Gastrocnemius medialis (tissue), 4 donors: ENCODE data around the gene TRMT11. TPM values are rescaled to one million over a fixed set of nuclear protein-coding genes. Genes with fewer than 3 reads are reported as not detected.

Experiments
- ATAC-seq, 2 donors: fragments of 150-250 bp; one replicate each; pipeline ENCODE4 v1.9.1; 2016
- DNase-seq, 2 donors: peaks; one replicate each; pipeline ENCODE4 v3.0.0-alpha.2; 2019
- H3K27ac ChIP-seq, 4 donors: fragments of 200-600 bp; sonication (generic); 1 replicate in 1 of 4; 2 replicates in 3 of 4; pipeline ENCODE4 v1.5.1; 2016 to 2018; ENCODE audit warnings: mild to moderate bottlenecking in 2 of 4, moderate library complexity in 1 of 4
- H3K27me3 ChIP-seq, 3 donors: fragments of 200-600 bp; sonication (generic) in 2 of 3; 1 replicate in 1 of 3; 2 replicates in 2 of 3; pipeline versions ENCODE4 v1.5.1 to v1.6.0; 2016 to 2019; ENCODE audit warnings: mild to moderate bottlenecking in 1 of 3, moderate library complexity in 1 of 3
- H3K36me3 ChIP-seq, 2 donors: fragments of 200-600 bp; sonication (generic) in 1 of 2; one replicate each; pipeline ENCODE4 v1.5.1; 2017 to 2018
- H3K4me1 ChIP-seq, 2 donors: fragments of 200-600 bp; sonication (generic) in 1 of 2; one replicate each; pipeline ENCODE4 v1.5.1; 2016 to 2017; ENCODE audit warnings: mild to moderate bottlenecking in 2 of 2
- H3K4me3 ChIP-seq, 4 donors: fragments of 200-600 bp; sonication (generic) in 3 of 4; 1 replicate in 1 of 4; 2 replicates in 3 of 4; pipeline ENCODE4 v1.5.1; 2016 to 2019; ENCODE audit warnings: mild to moderate bottlenecking in 2 of 4
- H3K9me3 ChIP-seq, 3 donors: fragments of 200-600 bp; sonication (generic) in 2 of 3; 1 replicate in 1 of 3; 2 replicates in 2 of 3; pipeline ENCODE4 v1.5.1; 2016 to 2019
- POLR2A ChIP-seq, 2 donors: fragments of 450-650 bp; IDR thresholded peaks; one replicate each; pipeline ENCODE4 v1.6.1; 2017; ENCODE audit warnings: antibody characterized with exemption in 2 of 2, mild to moderate bottlenecking in 2 of 2, moderate library complexity in 2 of 2
- in situ Hi-C, 4 donors: fragments of 200-750 bp; cut with MboI; loops; one replicate each; pipeline versions ENCODE4 v1.15.0 to v1.8.0; 2017; ENCODE audit warnings: low sequenced_read_pairs in 4 of 4
- intact Hi-C: fragments of 100-400 bp; cut with DNase I; formaldehyde crosslinking; loops from one replicate; pipeline ENCODE4 v1.15.1; 2023; ENCODE audit warnings: low total_unique reads
- total RNA-seq, 4 donors: library from RNA; depleted of rRNA; stranded (reverse); fragments of >200 nt; gene quantifications; one replicate each; pipeline versions ENCODE4 v1.1.0 to v1.2.3, GENCODE V29; 2016
- TF ChIP-seq, protein P1 (sequence below), 5 experiments: fragments of 450-650 bp in 3 of 5; fragments of 200-600 bp in 2 of 5; sonication (generic) in 2 of 5; IDR thresholded peaks in 4 of 5; conservative IDR thresholded peaks in 1 of 5; 1 replicate in 4 of 5; 2 replicates in 1 of 5; pipeline ENCODE4 v1.5.1; 2016 to 2019; ENCODE audit warnings: antibody characterized with exemption in 5 of 5, mild to moderate bottlenecking in 3 of 5, moderate library complexity in 3 of 5

TRMT11 gene
- total RNA-seq, 4 donors from 2014 or later: 2.5 to 10.2 (median 6.9) TPM

DNA sequence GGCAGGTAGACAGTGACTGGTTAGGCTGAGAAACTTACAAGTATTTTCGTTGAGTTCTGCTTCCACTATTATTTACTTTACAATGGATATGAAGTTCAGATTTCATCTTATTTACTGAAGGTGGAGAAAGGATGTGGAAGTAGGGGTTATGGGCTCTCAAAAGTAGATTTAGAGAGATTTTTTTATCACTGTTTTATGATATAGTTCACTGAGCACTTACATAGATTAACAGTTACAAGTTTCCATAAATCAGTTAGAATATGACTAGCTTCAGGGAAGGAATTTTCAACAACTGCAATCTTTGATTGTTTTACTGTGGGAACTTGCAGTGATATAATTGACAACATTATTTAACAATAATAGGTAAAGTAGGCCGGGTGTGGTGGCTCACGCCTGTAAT, 7.2 kb upstream of the TRMT11 start:
- ATAC-seq: no peak
- H3K36me3 ChIP-seq: peaks cover 0 to 14% of the 10 kb centered on the region in 2 donors
- H3K9me3 ChIP-seq: no peaks in the 10 kb centered on the region
- no peak for TF ChIP-seq POLR2A (IDR thresholded peaks at IDR 0.05)
- TF ChIP-seq, protein P1, sequence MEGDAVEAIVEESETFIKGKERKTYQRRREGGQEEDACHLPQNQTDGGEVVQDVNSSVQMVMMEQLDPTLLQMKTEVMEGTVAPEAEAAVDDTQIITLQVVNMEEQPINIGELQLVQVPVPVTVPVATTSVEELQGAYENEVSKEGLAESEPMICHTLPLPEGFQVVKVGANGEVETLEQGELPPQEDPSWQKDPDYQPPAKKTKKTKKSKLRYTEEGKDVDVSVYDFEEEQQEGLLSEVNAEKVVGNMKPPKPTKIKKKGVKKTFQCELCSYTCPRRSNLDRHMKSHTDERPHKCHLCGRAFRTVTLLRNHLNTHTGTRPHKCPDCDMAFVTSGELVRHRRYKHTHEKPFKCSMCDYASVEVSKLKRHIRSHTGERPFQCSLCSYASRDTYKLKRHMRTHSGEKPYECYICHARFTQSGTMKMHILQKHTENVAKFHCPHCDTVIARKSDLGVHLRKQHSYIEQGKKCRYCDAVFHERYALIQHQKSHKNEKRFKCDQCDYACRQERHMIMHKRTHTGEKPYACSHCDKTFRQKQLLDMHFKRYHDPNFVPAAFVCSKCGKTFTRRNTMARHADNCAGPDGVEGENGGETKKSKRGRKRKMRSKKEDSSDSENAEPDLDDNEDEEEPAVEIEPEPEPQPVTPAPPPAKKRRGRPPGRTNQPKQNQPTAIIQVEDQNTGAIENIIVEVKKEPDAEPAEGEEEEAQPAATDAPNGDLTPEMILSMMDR (IDR thresholded peaks at IDR 0.05 in 4 of 5, conservative IDR thresholded peaks at IDR 0.05 in 1 of 5): no peak
- no peak for DNase-seq
- no peak overlapping the region for H3K27ac ChIP-seq
- H3K4me3 ChIP-seq: no peak overlapping the region
- H3K27me3 ChIP-seq: no peaks in the 10 kb centered on the region
- H3K4me1 ChIP-seq: no peaks in the 10 kb centered on the region
- in situ Hi-C loops: loop anchor here (5.0 to 10.0 kb wide), 4 partner anchors 124 to 664 kb away; no protein-coding TSS in a partner anchor
- intact Hi-C loops: no loop called here

DNA sequence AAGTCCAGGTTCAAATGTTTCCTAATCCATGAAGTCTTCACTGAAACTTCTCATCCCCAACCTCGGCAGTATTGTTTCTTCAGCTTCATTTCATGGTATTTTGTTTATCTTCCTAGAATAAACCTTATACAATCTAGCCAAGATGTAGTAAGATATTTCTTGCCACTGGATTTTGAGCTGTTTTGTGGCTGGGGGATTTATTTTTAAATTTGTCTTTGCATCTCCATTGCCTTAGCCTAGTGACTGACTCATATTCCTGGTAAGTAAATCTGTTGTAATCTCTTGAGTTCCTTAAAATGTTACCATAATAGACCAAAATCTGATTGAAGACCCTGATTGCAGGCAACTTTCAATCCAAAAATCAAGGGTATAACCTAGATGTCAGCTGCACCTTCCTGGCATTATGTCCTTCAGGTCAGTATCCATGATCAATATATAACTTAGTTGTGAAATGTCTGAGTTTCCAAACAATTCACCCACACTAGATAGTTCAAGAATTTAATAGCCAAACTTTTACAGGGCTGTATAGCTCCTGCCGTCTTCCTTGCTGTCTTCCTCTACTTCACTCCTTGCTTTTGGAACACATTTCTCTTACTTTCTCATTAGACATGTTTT, 4.7 kb upstream of the TRMT11 start:
- Histone ChIP-seq H3K27me3 (no peaks in the 10 kb centered on the region), H3K4me3 (no peak overlapping the region), H3K9me3 (no peaks in the 10 kb centered on the region), H3K27ac (no peak overlapping the region), H3K4me1 (peaks cover 0 to 6% of the 10 kb centered on the region in 2 donors), H3K36me3 (no peaks in the 10 kb centered on the region)
- intact Hi-C loops (no loop called here), in situ Hi-C loops (no loop called here)
- TF ChIP-seq, protein P1 (IDR thresholded peaks at IDR 0.05 in 4 of 5, conservative IDR thresholded peaks at IDR 0.05 in 1 of 5): no peak
- no peak for TF ChIP-seq POLR2A (IDR thresholded peaks at IDR 0.05)
- DNase-seq (no peak), ATAC-seq (no peak)

DNA sequence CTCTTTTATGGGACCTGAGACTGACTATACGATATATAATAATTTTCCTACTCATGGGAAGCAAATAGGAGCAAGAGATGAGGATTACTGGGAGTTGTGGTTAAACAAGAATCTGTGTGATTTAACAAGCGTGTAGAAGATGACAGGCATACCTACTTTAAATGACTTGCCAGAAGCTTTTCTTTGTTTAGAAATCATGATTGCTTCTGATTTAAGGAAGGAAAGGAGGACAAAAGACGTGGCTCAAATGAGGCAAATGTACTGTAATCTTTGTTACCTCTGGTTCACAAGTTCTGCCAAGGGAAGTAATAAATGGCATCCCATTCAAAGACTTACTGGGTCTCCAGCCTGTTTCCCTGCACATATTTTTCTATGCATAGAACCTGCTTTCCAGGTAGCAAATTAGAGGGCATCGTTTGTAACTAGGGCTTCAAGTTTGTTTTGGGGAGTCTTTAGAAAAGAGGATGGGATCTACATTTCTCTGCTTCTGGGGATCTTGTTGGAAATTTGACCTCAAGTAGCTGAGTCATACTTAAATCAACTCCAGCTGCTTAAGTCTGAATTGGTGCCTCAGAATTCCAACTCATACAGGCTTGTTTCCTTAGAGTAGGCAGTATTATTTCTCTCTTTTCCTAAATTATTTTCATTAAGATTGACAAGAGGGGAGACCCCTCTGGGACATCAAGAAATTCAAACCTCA, 2.9 kb upstream of the TRMT11 start:
- Histone ChIP-seq H3K4me1 (peaks cover 3 to 12% of the 10 kb centered on the region in 2 donors), H3K27me3 (no peaks in the 10 kb centered on the region), H3K9me3 (no peaks in the 10 kb centered on the region), H3K4me3 (no peak overlapping the region), H3K27ac (no peak overlapping the region), H3K36me3 (no peaks in the 10 kb centered on the region)
- TF ChIP-seq, protein P1 (IDR thresholded peaks at IDR 0.05 in 4 of 5, conservative IDR thresholded peaks at IDR 0.05 in 1 of 5): no peak
- no peak for TF ChIP-seq POLR2A (IDR thresholded peaks at IDR 0.05)
- in situ Hi-C loops (no loop called here), intact Hi-C loops (no loop called here)
- DNase-seq (no peak), ATAC-seq (no peak)

DNA sequence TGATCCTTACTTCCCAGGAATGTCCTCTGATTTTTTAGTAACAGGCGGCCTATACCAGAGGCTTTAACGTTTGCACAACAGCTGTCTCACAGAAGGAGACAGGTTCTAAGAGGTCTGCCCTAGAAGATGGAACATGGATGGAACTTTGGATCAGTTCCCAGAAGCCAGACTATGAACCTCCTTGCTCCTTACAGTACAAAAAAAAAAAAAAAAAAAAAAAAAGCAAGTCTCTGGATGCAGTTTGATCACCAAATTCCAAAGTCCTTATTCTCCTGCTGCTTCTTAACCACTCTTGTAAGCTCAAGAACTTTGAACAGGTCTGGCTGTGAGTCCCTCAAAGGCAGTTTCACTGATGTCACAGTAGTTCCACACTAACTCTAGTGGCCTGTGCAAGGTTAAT, 2.0 kb upstream of the TRMT11 start:
- no peaks in the 10 kb centered on the region for H3K27me3 ChIP-seq
- H3K27ac ChIP-seq: no peak overlapping the region
- DNase-seq (no peak), ATAC-seq (no peak)
- intact Hi-C loops: no loop called here
- H3K9me3 ChIP-seq: no peaks in the 10 kb centered on the region
- peaks cover 3 to 12% of the 10 kb centered on the region in 2 donors for H3K4me1 ChIP-seq
- H3K4me3 ChIP-seq: no peak overlapping the region
- TF ChIP-seq, protein P1 (IDR thresholded peaks at IDR 0.05 in 4 of 5, conservative IDR thresholded peaks at IDR 0.05 in 1 of 5): no peak
- TF ChIP-seq POLR2A (IDR thresholded peaks at IDR 0.05): no peak
- no peaks in the 10 kb centered on the region for H3K36me3 ChIP-seq
- in situ Hi-C loops: no loop called here
